HG02884 (cell line): ENCODE measurements around the gene XK.
"Not testable (repeated sequence)": the region's sequence is repeated elsewhere in the genome, so short reads cannot be mapped to it uniquely, and the experiment has no call there.

ENCODE experiments used
- ATAC-seq: cut with Tn5 transposase; IDR thresholded peaks from one replicate; pipeline ENCODE4 v1.9.1; 2021; ENCODE audit warnings: mild to moderate bottlenecking, moderate library complexity; ENCODE audit not compliant: unreplicated experiment

The XK gene, protein sequence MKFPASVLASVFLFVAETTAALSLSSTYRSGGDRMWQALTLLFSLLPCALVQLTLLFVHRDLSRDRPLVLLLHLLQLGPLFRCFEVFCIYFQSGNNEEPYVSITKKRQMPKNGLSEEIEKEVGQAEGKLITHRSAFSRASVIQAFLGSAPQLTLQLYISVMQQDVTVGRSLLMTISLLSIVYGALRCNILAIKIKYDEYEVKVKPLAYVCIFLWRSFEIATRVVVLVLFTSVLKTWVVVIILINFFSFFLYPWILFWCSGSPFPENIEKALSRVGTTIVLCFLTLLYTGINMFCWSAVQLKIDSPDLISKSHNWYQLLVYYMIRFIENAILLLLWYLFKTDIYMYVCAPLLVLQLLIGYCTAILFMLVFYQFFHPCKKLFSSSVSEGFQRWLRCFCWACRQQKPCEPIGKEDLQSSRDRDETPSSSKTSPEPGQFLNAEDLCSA

DNA sequence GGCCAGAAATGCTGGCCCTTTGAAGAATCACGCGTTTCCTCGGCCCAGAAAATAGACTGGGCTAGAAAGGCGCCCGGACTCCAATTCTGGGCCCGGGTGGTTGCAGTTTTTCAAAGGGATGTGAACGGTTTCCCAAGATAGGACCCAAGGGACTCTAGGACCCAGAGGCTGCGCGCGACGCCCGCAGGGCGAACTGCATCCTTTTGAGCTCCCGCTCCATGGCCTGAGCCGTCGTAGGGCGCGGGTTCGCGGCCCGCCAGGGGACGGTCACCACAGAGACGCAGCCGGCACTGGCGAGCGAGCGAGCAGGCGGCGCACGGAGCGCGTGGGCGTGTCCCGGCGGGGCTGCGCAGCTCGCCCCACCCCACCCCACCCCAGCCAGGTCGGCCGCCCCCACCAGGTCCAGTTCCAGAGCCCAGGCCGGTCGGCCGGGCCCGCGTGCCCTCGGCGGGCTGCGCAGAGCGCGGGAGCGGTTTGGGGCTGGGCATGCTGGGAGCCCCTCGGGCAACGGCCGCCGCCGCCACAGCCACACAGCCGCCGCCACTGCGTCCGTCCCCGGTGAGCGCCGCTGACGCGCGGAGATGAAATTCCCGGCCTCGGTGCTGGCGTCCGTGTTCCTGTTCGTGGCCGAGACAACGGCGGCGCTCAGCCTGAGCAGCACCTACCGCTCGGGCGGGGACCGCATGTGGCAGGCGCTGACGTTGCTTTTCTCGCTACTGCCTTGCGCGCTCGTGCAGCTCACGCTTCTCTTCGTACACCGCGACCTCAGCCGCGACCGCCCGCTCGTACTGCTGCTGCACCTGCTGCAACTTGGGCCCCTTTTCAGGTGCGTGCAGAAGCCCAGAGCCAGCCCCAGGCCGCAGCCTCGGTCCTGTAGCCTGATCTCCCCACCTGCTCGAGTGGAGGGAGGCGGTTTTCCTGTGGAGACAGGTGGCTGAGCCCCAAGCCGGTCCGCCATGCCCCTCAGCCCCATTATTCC is at the start of gene XK:
XK (plus strand) TSS at position 411 of the 979 bp plus-strand sequence; CDS start at position 582, 171 bp downstream.
- ATAC-seq = peak; percentile 73

DNA sequence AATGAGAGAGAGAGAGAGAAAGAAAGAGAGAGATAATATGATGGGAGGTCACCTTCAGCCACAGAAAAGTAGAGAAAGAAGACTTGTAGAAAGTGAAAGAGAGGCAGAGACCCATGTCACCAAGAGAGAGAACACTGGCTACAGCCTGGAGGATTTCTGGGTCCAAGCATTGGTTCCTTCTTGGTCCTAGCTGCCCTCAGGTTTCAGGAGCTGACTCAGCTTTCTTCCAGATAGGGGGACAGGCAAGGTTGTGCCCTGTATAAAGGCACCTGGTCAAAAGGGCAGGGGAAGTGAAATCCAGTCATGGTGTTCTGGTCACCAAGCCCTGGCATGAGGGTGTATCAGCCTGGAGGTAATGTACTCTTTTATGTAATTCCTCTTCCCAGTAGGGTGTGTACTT is 47.5 kb upstream of the XK start:
- ATAC-seq = no peak

DNA sequence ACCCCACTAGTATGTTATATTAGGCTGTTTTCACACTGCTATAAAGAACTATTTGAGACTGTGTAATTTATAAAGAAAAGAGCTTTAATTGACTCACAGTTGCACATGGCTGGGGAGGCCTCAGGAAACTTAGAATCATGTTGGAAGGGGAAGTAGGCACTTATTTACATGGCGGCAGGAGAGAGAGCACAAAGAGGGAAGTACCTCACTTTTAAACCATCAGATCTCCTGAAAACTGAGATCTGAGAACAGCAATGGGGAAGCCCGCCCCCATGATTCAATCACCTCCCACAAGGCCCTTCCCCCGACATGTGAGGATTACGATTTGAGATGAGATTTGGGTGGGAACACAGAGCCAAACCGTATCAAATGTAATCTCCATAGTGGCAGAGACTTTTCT is 45.4 kb upstream of the XK start:
- no peak for ATAC-seq

DNA sequence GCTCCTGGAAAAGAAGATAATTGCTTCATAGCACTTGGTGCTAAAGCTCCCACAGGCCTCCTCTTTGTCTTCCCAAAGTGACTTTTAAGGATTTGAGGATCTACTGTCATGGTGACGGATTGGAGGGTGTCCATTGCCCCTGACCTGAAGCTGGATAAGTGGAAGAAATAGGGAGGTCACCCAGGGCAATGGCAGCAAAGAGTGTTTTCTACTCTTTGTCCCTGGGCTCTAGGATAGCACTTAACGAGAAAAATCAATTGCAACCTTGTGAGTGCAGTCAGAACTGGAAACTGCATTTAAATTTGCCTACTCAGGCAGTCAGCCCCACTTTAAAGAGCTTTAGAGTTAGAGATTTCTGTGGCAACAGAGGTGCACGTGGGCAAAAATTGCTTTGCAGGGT is 43.7 kb upstream of the XK start:
- no peak for ATAC-seq

DNA sequence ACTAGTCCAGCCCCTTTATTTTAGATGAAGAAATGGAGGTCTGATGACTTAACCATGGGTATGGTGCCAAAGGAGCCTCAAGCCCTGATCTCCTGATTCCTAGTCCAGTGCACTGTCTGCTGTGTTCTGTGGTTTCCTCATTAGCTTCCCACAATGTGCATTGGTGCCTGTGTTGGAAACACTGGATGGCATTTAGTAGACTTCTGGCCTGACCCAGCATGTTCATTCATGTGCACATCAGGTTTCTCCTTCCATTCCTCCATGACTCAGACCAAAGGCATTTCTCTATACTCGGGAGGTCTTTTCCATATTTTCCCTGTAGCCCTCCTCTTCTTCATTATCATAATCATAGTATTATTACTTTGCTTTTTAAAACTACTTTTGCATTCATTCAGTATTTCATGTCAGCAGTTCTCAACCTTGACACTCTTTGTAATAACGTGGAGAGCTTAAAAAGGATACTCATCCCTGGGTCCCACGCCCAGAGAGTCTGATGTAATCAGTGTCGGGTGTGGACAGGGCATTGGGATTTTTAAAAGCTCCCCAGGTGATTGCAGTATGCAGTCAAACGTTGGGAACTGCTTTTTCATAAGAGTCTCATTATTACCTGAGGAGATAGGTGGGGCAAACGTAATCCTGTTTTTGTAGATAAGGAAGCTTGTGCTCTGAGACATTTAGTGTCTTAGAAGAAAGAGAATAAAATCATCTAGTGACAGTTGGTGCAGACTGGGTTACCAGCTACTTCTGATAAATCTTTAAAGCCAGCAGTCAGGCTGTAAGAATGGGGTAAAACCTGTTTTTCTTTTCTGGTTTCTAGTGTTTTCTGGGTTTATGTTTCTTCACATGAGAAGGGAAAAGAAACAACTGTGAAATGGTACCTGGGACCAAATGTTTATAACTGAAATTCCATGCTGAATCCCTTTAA is 40.9 kb upstream of the XK start:
- ATAC-seq = no peak

DNA sequence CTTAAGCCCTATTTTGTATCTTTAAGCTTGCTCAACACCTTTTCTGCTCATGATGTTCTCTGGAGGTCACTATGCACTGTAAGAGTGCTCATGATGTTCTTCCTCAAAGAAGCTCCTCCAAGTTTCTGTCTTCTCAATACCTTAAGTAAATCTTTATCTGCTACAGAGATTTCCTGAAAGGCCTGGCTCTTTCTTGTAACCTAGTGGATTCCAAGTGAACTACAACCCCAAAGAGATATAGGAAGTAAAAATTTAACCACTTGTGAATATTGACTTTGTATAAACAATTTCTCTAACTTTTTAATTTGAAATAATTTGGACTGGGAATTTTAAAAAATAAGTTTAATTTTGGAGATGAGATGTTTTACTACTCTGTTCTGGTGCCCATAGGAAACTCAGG is 39.3 kb upstream of the XK start:
- ATAC-seq = no peak

DNA sequence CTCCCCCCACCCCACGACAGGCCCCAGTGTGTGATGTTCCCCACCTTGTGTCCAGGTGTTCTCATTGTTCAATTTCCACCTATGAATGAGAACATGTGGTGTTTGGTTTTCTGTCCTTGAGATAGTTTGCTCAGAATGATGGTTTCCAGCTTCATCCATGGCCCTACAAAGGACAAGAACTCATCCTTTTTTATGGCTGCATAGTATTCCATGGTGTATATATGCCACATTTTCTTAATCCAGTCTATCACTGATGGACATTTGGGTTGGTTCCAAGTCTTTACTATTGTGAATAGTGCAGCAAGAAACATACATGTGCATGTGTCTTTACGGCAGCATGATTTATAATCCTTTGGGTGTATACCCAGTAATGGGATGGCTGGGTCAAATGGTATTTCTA is 34.7 kb upstream of the XK start:
- ATAC-seq = not testable (repeated sequence)

DNA sequence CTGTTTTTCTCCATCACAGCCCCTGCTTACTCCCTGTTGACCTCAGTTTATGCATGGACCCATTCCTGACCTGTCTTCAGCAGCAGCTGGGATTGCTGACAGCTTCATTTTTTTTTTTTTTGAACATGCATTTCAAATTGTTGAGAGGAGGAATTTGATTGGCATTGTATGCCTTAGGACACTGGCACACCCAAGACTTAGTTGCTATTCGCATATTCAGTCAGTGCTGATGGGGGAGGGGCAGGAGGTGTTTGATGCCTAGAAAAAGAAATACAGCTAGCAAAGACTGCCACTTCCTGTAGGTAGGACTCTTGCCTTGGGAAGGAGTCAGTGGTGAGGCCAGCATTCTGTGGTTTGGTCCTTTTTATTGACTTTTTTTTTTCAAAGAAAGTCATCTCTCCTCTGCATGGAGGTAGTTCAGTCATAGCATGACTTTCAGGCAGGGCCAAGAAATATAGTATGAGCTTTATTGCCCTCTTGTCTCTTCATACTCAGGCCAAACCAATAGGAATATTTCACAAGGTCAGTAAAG is 33.6 kb upstream of the XK start:
- no peak for ATAC-seq

DNA sequence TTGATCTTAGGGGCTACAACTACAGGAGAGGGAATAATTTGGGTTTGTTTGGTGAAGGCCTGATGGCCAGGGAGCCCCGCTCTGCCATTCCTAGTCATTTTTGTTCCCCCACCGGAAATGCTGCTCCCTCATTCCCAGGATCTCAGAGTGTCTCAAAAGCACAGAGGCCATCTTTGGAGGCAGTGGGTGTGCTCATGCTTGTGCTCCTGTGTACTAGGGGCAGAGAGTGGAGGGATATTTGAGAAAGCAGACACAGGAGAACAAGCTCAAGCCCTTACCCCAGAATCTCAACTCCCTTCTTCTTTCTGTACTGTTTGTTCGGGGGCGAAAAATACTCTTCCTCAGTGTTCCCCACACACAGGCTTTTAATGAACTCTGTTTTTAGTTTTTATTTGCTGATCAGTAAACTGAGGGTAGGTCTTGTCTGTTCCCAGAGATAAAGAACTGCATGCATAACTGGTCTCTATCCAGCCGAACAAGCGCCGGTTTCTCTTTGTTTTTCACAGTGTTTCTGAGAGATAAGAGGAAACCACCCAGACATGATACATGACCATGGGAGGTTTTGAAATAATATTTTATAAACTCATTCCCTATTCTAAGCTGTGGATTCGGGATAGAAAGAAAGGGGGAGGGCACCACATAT is 32.9 kb upstream of the XK start:
- no peak for ATAC-seq

DNA sequence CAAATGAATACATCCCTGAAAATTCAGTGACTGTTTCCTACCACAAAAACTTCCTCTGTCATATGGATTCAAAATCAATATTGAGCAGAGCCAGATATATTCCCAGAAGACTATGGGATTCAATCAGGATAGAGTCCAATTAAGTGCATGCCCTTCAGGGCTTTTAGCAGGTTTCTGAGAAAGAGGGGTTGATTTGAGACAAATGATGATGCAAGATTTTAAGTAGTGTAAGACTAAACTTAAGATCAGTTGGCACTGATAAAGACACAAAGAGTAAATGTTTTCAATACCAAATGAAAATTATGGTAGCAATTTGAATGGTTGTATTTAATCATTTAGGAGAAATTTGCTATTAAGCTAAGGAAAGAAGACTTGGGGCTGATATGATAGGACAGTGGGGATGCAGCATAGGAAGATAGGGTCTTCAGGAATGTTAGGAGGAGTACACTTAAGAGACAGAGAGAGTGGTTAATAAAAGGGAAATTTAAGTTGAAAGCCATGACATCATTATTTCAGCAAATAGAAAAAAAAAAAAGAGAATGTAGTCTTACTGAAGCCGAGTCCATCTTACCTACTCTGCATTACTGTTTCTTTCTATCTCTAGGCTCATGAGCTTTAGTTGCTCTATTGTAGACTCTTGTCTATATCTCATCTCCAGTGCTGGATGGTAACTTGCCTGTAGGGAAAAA is 32.0 kb upstream of the XK start:
- no peak for ATAC-seq

DNA sequence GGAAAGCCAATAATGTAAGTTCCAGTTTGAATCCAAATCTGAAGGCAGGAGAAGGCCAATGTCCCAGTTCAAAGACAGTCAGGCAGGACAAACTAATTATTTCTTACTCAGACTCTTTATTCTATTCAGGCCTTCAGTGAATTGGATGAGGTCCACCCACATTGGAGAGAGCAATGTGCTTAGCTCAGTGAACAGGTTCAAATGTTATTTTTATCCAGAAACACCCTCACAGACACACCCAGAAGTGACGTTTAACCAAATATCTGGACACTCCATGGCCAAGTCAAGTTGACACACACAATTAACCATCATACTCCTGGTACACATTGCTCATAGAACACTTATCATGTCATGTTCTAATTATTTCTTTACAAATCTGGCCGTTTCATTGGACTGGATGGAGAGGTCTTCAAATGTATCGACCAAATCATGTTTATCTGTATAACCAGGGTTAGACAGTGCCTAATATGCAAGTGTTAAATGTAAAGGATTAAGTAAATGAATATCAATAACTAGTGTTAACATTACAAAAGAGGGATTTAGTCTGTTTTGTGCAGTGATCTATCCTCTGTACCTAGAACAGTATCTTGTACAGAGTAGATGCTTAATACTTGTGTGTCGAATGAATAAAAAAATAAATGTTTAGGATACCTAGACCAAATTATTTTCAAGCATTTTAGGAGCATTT is 27.1 kb upstream of the XK start:
- ATAC-seq = no peak

DNA sequence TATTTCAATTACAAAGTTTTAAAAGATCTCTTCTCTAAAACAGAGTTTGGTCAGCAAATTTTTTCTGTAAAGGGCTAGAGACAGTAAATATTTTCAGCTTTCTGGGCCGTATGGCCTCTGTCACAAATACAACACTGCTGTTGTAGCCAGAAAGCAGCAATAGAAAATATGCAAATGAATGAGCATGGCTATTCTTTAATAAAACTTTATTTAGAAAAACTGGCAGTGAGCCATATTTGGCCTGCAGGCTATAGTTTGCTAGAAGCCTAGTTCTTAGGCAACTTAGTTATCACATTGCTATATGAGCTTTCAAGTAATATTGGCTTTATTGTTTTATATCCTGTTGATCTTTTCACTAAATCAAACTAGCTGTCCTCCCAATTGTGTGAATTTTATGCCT is 26.5 kb upstream of the XK start:
- no peak for ATAC-seq

DNA sequence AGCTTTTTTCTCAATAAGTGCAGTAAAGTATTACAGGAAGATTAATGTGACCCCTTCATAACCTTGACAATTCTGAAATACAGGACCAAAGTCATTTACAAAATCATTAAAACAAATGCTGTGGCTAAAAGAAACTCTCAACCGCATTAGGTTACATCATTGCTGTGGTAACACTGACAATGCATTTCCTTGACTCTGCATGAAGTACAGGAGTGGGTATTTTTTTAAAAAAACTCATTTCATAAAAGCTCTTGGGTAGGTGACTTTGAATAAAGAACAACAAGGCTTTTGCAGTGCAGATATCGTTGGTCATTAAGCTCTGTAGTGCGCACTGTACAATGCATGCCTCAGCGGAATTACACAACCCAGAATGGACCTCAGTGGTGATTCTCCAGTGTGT is 23.4 kb upstream of the XK start:
- ATAC-seq = no peak

DNA sequence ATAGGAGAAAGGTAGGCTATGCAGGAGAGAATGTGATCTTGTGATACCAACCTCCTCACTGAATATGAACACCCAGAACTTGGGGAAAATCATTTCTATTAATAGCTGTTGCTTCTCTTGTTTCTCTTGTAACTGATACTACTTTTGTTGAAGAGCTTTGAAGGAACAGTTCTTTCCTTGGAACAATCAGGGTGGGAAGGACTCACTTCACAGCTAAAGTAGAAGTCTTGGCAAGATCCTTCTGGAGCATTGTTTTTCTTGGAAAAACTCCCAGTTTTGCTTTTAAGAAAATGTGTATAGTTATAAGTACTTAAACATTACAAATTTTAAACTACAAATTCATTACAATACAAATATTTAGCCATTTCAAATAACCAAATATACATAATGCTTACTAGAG is 19.1 kb upstream of the XK start:
- ATAC-seq = no peak

DNA sequence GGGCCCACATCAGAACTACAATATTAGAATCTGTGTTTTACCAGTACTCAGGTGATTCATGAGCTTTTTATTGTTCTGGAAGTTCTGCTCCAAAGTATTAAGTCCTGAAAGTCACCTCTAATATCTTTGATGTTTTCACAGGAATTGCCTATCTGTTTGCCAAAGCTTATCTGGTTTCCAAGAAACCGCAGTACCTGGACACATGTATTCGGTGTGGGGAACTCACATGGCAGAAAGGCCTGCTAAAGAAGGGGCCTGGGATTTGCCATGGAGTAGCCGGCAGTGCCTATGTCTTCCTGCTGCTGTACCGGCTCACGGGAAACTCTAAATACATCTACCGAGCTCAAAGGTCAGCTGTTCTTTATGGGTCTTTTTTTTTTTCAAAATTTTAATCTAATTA is 18.4 kb upstream of the XK start:
- no peak for ATAC-seq

DNA sequence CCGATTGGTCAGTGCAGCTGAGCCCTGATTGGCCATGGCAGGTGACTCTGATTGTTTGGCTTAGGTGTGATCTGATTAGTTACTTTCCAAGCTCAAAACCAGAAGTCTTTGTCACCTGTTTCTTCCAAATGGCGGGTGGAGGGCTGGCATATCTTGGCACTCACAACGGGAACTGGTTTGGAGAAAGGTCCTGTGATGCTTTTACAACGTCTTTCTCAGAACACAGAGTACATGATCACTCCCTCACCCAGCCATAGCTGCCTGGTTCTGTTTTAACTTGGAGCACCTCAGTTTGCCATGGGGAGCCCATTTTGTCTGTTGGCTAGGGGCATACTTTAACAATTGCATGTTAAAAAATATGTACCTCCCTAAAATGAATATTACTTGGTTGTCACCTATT is 13.0 kb upstream of the XK start:
- ATAC-seq = no peak

DNA sequence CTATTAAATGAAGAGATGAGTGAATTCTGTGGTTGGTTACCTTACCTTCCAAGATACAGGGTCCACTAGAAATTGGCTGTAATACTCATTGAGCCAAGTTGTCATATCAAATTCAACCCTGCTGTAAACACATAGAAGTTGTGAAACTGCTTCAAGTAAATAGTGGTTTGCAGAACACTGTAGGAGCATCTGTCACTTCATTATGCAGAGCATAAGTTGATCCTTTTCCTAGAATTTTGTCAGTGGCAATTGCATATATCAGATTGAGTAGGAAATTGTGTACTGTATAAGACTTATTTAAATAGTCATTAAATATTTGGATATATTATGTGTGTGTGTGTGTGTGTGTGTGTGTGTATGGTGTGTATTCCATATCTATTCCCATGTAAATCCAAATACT is 8.8 kb upstream of the XK start:
- ATAC-seq = no peak

DNA sequence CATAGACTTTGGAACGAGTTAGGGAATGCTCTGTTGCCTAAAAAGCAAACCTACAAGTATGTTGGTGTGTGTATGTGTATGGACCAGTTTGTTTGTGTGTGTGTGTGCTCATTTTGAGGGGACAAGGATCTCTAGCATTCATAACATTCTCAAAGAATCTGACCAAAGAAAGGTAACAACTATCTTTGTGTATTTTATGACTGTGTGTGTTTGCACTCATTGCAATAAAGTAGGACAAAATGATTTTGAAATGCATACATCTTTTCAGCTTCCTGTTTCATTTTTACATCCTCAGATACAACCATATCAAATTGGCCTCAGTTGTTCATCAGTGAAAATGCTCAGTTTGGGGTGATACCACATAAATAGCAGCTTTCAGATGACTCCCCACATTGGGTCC is 8.3 kb upstream of the XK start:
- peak; percentile 29 for ATAC-seq

DNA sequence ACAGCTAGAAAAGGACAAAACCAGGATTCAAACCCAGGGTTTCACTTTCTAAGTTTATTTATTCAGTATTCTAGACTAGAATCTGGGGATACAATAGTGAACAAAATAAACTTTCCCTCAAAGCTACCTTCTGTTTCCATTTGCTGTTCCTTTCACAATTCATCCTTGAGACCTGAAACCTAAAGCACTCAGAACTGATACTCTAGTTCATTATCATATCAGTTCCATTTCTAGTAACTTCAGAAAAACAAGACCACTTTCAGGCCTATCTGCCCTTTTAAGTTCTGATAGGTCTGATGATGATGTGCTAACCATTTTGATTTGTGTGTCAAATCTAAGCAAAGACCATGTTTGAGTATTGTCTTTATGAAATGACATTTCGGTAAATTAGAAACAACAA is 7.8 kb upstream of the XK start:
- peak; percentile 81 for ATAC-seq
